Stimulated activated CD8-positive, alpha-beta memory T cell treated with anti-CD3 and anti-CD28 coated beads, Interleukin-4, amount 100 ng/mL, for 48 hours (primary cell): ENCODE measurements around the gene TCTN2.

Experiments
- DNase-seq: peaks from one replicate; pipeline ENCODE4 v3.0.0-alpha.2; 2020

The TCTN2 gene

DNA sequence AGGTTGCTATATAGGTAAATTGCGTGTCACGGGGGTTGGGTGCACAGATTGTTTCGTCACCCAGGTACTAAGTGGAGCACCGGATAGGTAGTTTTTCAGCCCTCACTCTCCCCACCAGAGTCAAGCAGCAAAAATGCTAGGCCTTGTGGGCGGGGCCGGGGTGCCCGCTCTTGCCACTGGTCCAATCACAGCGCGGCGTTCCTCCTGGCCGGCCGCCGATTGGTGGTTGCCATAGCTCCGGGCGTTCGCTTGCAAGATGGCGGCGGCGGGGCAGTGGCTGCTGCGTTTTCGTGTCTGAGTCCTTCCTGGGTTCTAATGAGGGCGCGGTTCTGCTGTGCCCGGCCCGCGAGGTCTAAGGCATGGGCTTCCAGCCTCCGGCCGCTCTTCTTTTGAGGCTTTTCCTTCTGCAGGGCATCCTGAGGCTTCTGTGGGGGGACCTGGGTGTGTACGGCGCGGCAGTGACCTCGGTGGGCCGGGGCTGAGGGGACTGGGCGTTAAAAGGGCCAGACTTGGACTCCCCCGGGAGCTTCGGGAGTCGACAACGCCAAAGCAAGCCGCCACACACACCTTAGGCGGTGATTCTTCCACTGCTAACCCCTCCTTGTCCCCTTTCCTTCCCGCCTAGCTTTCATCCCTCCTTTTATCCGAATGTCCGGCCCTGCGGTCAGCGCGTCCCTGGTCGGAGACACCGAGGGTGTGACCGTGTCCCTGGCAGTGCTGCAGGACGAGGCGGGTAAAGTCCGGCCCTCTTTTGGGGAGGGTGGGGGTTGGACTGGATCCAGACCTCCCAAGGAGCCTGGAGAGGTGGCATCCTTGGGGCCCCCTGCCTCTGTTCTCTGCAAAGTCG, at the start of gene TCTN2:
Gene TCTN2 (plus strand): TSS at position 232 of the 847 bp plus-strand sequence. CDS start 128 bp downstream, at position 360.
- DNase-seq, result peak; percentile 97

DNA sequence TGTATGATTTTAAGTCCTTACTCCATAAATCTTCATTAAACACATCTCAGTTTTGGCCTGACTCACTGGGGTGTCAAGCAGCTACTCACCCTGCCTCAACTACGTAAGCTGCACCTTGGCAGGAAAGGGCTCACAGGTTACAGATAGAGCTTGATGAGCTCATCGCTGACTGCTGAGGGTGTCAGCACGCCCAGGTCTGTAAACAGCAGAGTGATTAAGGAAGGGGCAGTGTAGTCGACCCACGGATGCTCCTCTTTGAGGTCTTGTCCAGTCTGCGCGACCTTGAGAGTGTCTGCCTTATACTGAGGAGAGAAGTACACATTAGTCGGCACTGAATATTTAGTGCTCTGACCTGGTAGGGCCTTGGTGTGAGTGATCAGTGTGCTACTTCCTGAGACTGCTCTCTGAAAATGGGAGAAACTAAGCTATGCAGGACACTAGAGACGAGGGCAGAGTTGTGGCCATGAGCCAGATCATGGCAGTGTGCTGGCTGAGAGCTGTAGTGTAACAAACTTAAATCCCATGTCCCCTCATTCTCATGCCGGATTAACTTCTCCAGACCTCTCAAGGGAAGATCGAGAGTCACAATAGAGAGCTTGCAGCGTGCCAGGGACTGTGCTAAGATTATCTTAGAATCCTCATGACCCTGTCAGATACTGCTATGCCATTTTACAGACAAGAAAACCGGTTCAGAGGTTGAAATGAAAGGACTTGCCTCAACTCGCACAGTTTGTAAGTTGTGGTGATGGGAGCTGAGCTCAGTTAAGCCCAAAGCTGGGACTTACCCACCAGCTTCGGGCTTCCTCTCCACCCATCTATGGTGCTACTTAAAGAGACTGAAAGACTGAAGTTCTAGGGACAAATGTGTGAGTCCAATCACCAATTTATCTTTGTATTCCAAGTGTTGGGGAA, 49.0 kb upstream of the TCTN2 start:
- DNase-seq, result peak; percentile 32

DNA sequence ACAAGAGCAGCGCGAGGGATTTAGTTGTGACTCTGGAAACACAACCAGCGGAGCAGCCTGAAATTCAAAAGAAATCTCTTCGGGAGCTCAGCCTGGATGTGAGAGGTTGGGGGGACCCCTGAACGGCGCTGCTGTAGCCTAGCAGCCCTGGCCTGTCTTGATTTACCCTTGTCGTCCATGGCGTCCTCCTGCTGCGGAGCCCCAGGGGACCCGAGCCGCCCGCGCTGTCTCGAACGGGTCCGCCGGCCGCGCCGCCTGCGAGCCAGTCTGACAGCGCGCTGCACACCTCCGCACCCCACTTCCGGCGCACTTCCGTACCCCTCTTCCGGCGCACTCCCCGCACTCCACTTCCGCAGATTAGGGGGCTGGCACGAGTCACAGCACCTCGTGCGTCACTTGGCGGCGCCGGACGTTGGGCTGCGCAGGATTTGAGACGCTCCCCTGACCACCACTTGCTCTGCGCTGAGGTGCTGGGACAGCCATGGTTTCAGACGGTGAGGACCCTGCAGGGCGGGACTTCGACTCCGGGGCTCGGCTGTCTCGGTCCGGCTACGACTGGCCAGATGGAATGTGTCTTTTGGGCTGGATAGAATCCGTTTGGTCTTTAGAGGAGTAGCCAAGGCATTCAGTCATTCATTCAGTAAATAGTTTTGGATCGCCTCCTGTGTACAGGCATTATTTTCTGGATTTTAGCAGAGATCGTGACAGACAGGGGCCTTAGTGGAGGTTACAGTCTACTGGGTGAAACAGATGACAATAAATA, 37.4 kb upstream of the TCTN2 start, which contains the start of the genes EIF2B1 and GTF2H3:
Gene EIF2B1 (minus strand): TSS at position 308 of the 763 bp plus-strand sequence. CDS start 129 bp downstream, at position 179.
Gene GTF2H3 (plus strand): TSS at position 451 of the 763 bp plus-strand sequence. CDS start 31 bp downstream, at position 482.
- DNase-seq, result peak; percentile 98

DNA sequence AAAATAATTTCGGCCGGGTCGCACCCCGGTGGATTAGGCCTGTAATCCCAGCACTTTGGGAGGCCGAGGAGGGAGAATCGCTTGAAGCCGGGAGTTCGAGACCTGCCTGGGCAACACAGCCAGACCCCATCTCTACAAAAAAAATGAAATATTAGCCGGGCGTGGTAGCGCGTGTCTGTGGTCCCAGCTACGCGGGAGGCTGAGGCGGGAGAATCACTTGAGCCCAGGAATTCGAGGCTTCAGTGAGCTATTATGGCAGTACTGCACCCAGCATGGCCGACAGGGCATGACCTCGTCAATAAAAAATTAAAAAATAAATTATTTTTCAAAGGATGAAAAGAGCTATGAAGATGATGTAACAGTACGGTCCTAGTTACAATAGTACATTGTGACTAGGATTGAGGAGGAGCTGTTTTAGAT, 36.8 kb upstream of the TCTN2 start:
- no peak for DNase-seq

DNA sequence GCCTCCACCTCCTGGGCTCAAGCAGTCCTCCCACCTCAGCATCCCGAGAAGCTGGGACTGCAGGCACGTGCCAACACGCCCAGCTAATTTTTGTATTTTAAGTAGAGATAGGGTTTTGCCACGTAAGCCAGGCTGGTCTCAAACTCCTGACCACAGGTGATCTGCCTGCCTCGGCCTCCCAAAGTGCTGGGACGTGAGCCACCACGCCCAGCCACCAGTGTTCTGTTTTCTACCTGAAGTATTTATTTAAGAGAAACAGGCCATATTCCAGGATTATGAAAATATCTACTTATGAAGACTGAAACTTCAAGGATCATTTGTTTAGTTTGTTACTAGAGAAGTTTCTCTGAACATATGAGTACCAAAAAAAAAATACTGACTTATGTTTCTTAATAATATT, 27.0 kb upstream of the TCTN2 start:
- DNase-seq, result no peak

DNA sequence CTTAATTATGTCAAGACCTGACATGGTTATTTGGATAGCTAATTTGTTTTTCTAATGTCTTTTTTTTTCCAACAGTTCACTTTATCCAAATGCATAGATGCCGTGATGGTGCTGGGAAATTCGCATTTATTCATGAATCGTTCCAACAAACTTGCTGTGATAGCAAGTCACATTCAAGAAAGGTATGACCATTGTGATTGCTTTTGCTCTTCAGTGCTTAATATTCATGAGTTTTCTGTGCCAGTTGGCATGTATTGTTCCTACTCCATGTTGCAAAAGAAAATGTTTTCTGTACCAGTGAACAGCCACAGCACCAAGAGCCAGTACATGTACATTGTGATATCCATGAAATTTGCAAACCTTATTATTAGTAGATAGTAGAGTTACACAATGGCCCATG, 25.5 kb upstream of the TCTN2 start:
- no peak for DNase-seq

DNA sequence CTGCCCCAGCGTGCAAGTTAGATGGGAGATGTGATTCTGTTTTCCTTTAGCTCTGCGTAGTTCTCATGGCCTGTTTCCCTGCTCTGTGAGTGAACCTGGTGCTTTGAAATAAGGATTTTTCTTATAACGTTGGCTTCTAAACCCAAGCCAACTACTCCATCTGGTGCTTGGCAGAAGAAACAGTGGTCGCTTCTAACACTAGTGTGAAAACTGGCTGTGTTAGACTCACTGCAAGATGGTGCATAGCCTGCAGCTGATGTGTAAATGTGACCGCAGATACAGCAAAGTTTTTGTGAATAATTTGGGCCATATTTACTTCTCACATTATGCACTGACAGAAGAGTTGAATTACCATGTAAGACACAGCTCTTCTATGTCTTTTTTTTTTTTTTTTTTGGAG, 25.0 kb upstream of the TCTN2 start:
- no peak for DNase-seq

DNA sequence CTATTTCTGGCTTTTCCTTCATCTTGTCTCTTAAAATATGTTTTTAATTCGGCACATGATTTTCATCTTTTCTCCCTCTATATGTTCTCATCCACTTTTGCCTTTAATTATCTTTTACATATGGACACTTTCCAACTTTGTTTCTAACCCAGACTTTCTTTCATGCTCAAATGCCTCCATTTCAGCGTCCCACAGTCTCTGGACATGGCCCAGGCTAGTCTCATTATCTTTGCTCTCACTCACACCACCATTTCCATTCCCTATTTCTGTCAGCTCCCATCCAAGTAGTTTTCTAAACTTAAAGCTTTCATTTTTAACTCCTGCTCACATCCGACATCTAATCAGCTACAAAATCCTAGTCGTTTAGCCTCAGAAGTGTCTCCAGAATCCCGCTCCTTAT, 22.5 kb upstream of the TCTN2 start:
- no peak for DNase-seq

DNA sequence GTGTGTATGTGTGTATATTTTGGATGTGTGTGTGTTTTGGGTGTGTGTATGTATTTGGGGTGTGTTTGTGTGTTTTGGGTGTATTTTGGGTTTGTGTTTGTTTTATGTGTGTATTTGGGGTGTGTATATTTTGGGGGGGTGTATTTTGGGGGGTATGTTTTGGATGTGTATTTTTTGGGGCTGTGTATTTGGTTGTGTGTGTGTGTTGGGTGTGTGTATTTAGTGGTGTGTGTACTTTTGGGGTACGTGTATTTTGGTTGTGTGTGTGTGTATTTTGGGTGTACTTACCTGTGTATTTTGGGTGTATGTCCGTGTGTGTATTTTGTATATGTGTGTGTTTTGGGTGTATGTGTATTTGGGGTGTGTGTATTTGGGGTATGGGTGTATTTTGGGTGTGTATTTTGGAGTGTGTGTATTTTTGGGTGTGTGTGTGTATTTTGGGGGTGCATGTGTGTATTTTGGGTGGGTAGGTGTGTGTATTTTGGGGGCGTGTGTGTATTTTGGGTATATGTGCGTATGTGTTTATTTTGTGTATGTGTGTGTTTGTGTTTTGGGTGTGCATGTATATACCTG, 16.7 kb upstream of the TCTN2 start:
- no peak for DNase-seq

DNA sequence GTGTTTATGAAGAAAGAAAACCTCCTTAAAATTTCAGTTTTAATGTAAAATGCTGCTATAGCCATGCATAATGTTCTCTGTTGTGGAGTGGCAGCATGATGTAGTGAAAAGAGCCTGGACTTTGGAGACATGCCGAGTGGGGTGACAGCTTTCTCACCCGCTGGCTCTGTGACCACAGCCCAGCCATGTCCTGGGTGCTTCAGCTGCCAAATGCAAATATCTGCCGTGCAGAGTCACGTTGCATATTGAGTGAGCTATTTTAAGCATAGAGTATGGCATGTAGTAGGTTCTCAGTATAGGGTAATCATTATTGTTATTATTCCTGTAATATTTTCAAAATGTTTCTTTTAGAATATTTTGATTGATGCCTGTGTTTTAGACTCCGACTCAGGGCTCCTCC, 15.5 kb upstream of the TCTN2 start:
- no peak for DNase-seq

DNA sequence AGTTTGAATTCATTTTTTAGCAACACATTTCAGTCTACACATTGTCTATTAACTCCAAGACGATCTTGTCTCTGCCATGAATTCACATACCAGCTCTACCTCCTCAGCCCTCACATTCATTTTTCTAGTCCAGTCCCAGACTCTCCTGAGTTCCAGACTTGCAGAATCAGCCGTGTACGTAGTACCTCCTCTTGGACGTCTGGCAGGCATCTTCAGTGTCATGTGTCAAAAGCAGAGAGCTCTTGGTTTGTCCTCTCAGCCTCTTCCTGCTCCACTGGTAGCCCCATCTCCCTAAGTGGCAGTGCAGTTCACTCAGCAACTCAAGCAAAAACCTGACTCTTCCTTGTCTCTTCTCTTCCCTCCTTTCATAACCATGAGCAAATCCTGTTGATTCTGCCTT, 14.5 kb upstream of the TCTN2 start:
- no peak for DNase-seq

DNA sequence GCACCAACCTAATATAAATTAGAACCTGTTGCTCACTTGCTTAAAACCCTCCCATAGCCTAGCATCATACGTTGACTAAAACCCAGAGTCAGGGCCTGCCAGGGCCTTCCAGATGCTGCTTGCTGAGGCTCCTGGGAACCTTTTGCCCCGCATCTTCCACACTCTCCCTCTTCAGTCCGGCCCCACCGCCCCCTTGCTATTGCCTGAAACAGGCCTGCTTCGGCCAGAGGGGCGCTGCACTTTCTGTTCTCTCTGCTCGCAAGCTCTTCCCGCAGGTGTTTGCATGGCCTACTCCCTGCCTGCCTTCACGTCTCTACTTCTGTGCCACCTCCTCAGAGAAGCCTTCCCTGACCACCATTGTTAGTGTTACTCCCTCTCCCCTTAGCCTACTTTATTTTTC, 13.7 kb upstream of the TCTN2 start:
- DNase-seq, result no peak

DNA sequence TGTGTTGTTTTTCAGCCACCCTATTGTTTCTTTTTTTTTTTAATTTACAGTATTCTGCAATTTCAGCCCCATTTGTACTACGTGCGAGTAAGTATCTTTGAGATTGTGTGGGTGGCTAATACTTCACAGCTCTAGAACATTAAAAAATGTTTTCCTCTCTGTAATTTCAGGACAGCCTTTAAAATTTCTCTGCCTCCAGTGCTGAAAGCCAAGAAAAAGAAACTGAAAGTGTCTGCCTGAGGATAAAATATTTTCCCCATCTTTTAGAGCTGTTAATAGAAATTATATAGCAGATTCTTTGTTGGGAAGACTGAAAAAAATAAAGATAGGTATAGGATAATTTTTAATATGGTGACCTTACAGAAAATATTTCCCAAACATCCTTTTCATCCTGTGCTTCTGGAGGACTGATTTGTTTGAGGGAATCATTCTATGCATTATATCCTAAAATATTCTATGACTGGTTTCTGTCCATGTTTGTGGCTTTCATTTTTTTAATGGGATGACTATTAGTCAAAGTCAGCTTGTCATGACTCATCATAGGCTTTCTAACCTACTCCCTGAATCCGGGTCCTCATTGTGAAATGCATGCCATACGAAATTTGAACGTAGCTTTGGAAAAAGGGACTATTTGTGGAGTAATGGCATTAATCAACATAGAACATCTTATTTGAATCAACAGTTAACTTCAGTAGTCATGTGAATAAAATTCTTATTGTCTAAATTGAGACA, 10.8 kb upstream of the TCTN2 start:
- no peak for DNase-seq

DNA sequence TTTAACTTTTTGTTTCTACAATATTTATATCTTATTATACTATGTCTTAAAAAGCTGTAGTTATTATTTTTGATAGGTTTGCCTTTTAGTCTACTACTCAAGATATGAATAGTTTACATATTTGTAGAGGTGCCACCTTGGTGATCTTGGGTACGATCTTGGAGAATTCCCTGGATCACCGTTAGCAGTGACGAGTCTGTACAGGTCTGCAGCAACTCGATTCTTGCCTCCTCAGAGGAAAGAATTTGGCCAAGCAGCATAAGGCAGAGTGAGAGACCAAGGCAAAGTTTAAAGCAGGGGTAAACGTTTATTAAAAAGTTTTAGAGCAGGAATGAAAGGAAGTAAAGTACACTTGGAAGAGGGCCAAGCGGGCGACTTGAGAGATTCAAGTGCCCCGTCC, 3.1 kb upstream of the TCTN2 start:
- DNase-seq, result no peak

DNA sequence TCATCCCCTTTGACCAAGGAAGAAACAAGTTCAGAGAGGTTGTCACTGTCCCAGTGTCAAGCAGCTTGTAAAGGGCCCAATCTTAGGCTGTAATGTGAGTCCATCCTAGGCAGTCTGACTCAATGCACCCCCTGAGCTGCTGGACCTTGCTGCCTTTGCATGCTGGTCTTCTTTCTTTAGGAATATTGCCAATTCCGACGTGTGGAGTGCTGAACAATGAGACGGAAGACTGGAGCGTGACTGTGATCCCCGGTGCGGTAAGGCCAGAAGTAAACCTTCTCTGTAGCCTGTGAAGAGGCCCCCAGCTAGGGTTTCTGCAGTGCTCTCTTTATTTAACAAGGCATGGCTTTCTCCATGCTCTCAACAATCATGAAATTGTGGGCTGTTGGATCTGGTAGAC, 963 bp downstream of the TCTN2 start:
- no peak for DNase-seq

DNA sequence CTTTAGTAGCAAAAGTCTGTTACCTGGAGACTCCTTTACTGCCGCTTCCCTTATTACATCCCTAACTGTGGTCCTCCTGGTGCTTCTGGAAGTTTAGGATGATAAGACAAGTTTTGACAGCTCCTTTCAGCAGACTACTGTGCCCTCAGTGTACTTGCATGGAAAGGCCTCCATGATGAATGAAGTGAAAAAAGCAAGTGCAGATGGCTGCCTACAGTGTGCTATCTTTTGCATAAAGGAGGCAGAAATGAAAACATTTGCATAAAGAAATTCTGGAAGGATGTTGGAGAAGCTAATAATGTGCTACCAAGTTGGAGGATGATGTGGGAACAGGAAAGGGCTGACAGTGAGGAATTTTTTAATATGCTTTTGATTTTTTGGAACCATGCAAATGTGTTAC, 4.5 kb downstream of the TCTN2 start:
- no peak for DNase-seq

DNA sequence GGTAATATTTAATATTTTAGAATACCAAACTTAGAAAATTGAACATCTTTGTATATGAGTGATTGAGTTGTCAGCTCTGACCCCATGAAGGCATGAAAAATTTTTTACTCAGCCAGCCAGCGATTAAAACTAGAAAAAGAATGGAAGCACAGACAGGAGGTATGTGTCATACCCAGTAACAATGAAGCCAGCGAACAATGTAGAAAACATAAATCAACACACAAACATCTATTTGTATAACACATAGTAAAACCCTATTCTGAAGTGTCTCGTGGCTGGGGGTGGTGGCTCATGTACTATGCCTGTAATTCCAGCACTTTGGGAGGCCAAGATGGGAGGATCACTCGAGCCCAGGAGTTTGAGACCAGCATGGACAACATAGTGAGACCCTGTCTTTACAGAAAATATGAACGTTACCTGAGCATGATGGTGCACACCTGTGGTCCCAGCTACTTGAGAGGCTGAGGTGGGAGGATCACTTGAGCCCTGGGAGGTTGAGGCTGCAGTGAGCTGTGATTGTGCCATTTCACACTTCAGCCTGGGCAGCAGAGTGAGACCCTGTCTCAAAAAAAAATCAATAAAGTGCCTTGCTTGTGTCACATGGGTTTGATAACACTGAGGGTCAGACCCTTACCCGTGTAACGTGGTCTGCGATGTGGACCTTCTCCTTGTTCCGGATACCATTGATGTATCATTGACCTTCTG, 5.9 kb downstream of the TCTN2 start:
- no peak for DNase-seq

DNA sequence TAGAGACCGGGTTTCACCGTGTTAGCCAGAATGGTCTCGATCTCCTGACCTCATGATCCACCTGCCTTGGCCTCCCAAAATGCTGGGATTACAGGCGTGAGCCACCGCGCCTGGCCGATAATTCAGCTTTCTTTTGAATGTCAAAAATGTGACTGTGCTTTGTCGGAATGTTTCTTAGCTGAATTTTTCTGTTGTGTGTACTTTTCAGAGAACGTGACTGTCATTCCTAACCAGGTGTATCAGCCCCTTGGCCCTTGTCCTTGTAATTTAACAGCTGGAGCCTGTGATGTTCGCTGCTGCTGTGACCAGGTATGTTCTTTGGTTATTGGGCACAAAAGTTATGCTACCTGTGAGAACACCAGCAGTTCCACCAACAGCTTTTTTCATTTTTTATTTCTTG, 8.1 kb downstream of the TCTN2 start:
- DNase-seq, result no peak

DNA sequence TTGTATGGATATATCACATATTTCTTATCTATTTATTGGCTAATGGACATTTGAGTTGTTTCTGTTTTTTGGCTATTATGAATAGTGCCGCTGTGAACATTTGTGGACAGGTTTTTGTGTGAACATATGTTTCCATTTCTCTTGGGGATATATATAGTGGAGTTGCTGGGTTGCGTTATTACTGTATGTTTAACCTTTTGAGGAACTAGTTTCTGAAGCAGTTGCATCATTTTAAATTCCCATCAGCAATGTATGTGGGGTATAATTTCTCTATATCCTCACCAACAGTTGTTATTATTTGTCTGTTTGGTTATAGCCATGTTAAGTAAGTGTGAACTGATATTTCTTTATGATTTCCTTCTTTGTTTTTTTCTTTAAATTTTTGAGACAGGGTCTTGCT, 10.7 kb downstream of the TCTN2 start:
- DNase-seq, result no peak

DNA sequence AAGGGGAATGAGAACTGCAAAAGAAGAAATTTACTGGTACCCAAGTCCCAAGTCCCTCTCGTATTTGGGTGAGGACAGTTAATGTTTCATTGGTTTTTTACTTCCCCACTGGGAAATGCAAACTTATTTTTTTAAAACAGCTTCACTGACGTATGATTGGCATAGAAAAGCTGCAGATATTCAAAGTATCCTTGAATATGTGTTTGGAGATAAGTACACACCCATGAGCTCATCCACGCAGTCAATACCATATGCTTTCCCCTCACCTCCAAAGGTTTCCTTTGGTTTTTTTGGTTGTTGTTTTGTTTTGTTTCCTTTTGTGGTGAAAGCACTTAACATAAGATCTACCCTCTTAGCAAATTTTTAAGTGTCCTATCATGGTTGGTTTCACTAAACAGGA, 13.1 kb downstream of the TCTN2 start:
- no peak for DNase-seq

DNA sequence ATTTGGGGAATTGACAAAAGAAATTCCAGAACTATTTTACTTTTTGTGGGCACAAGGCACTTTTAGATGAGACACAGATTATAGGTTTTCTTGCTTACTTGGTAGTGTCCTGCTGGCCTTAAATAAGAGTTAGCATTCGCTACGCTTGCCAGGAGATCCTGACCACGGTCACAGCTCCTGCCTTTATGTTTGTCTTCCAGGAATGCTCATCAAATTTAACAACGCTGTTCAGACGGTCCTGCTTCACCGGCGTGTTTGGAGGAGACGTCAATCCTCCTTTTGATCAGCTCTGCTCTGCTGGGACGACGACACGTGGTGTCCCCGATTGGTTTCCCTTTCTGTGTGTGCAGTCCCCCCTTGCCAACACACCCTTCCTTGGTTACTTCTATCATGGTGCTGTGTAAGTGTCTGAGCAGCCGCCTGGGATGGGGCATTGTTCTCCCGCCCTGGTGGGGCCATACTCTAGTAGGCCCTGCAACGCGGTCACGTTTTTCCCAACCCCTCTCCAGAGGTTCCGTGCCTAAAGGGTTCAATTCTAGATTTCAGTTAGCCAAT, 15.8 kb downstream of the TCTN2 start:
- no peak for DNase-seq
